ENCODE measurements around the gene B3GLCT. TPM values are rescaled to one million over a fixed set of nuclear protein-coding genes. Genes with fewer than 3 reads are reported as not detected.

B3GLCT gene
- total RNA-seq, 2 donors from 2014 or later, result 9.3 to 10.4 TPM

DNA sequence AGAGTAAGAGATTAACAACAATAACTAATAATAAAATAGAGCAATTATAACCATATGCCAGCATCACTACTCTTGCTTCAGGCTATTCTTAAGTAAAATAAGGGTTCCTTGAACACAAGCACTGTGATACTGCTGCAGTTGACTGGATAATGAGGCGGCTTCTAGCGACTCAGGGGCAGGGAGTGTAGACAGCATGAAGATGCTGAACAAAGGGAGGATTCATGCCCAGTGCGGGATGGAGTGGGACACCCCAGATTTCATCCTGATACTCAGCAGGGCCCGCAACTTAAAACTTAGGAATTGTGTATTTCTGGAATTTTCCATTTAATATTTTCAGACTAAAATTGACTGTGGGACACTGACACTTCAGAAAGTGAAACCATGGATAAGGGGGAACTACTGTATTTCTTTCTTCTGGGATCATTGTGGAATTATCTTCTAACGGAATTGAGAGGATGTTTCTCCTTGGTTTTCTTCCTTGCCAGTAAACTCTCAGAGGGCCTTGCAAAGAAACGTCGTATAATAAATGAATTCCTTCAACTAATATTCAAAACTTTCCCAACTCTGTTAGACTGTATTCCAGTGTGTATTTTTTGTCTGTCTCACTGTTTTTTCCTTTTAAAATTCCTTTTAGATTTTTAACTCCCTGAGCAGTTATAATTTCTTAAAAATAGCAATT is 127.5 kb downstream of the B3GLCT start:
- no peak for ATAC-seq (ENCODE audit: insufficient number of reproducible peaks, low FRiP score, low read depth)
- Histone ChIP-seq H3K4me3 (no peak overlapping the region), H3K27ac (no peak overlapping the region), H3K9me3 (no peaks in the 10 kb centered on the region), H3K27me3 (replicated peaks; ENCODE audit: insufficient read depth) (no peaks in the 10 kb centered on the region), H3K36me3 (no peaks in the 10 kb centered on the region), H3K4me1 (ENCODE audit: control insufficient read depth in 1 of 2, low read depth in 2 of 2) (no peaks in the 10 kb centered on the region)
- no peak for TF ChIP-seq CTCF (IDR thresholded peaks at IDR 0.05)
- DNase-seq (ENCODE audit: low spot score), result no peak

DNA sequence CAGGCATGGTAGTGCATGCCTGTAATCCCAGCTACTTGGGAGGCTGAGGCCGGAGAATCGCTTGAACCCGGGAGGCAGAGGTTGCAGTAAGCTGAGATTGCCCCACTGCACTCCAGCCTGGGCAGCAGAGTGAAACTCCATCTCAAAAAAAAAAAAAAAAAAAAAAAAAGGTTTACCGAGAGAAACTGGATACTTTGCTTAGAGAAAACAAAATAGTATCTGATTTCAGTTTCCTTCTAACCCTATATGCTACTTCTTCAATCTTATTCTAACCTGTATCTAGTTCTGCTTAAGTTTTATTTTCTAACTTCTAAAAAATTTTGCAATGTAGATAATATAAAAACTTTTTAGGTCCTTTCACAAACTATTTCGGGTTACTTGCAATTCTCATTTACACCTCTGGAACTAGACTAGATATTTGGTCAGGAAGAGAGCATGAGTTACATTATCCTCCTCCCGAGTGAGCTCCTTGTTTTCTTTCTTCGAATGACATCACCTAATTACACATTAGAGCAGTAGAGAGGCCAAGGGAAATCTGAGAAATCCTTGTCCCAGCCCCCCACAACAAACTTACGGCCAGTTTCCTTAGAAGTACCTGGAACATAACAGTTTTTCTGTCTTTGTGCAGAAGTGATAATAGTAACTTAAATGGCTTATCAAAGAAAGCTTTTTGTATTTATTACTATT is 128.9 kb downstream of the B3GLCT start:
- Histone ChIP-seq H3K9me3 (no peaks in the 10 kb centered on the region), H3K27me3 (replicated peaks; ENCODE audit: insufficient read depth) (no peaks in the 10 kb centered on the region), H3K4me1 (ENCODE audit: control insufficient read depth in 1 of 2, low read depth in 2 of 2) (no peaks in the 10 kb centered on the region), H3K27ac (no peak overlapping the region), H3K36me3 (no peaks in the 10 kb centered on the region), H3K4me3 (no peak overlapping the region)
- no peak for TF ChIP-seq CTCF (IDR thresholded peaks at IDR 0.05)
- ATAC-seq (ENCODE audit: insufficient number of reproducible peaks, low FRiP score, low read depth) (no peak), DNase-seq (ENCODE audit: low spot score) (no peak)

DNA sequence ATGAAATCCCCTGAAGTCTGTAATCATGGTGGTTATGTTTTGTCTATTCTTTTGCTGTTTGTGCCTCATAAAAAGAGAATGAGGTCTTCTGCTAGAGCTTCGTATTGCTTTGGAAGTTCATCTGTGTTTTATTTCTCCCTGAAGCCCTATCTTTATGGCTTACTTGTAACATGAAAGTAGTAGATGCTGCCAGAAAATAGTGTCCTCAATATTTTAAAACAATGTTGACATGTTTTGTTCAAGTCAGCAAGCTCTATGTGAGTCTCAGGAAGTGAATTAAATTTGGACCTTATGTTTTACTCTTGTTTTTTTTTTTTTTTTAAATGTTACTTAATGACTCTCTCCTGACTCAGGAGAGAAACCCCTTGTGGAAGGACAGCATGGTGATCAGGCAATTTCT is 130.5 kb downstream of the B3GLCT start:
- Histone ChIP-seq H3K4me1 (ENCODE audit: control insufficient read depth in 1 of 2, low read depth in 2 of 2) (no peaks in the 10 kb centered on the region), H3K4me3 (no peak overlapping the region), H3K9me3 (no peaks in the 10 kb centered on the region), H3K27me3 (replicated peaks; ENCODE audit: insufficient read depth) (no peaks in the 10 kb centered on the region), H3K36me3 (no peaks in the 10 kb centered on the region), H3K27ac (no peak overlapping the region)
- ATAC-seq (ENCODE audit: insufficient number of reproducible peaks, low FRiP score, low read depth) (no peak), DNase-seq (ENCODE audit: low spot score) (no peak)
- TF ChIP-seq CTCF (IDR thresholded peaks at IDR 0.05), result no peak

DNA sequence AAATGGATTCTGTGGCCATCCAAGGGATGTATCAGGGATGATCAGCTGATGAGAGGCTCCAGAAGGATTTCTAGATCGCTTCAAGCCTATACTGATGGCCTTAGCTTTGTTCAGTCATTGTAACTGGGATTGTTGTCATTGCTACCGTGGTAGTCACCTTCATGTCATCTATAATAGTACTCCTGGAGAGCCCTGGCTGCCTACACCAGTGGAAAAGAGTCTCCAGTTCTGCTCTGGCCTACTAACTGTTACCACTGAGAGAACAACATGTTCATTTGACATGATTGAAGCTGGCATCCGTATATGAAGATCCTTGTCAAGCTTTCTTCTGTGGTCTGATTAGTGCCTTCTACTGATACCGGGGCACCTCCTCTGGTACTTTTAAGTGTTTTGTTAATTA is 131.3 kb downstream of the B3GLCT start:
- H3K27me3 ChIP-seq (replicated peaks; ENCODE audit: insufficient read depth), result no peaks in the 10 kb centered on the region
- DNase-seq (ENCODE audit: low spot score), result no peak
- no peak overlapping the region for H3K27ac ChIP-seq
- H3K4me1 ChIP-seq (ENCODE audit: control insufficient read depth in 1 of 2, low read depth in 2 of 2), result no peaks in the 10 kb centered on the region
- TF ChIP-seq CTCF (IDR thresholded peaks at IDR 0.05), result no peak
- no peak overlapping the region for H3K4me3 ChIP-seq
- no peaks in the 10 kb centered on the region for H3K9me3 ChIP-seq
- H3K36me3 ChIP-seq, result no peaks in the 10 kb centered on the region
- ATAC-seq (ENCODE audit: insufficient number of reproducible peaks, low FRiP score, low read depth), result no peak

DNA sequence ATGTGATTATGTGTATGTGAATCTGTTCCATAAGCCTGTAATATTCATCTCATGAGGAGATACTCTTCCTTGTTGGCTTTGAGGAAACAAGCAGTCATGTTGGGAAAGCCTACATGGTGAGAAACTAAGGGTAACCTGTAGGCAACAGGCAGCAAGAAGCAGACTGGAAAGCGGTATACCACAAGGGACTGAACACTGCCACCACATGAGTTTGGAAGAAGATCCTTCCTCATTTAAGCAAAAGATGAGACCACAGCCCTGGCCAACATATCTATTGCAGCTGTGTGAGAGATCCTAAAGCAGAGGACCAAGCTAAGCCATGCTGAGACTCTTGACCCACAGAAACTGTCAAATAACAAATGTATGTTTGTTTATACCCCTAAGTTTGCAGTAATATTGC is 134.8 kb downstream of the B3GLCT start:
- ATAC-seq (ENCODE audit: insufficient number of reproducible peaks, low FRiP score, low read depth) (no peak), DNase-seq (ENCODE audit: low spot score) (no peak)
- TF ChIP-seq CTCF (IDR thresholded peaks at IDR 0.05), result no peak
- Histone ChIP-seq H3K27ac (no peak overlapping the region), H3K9me3 (peaks cover 5% of the 10 kb centered on the region), H3K4me3 (no peak overlapping the region), H3K36me3 (no peaks in the 10 kb centered on the region), H3K4me1 (ENCODE audit: control insufficient read depth in 1 of 2, low read depth in 2 of 2) (no peaks in the 10 kb centered on the region), H3K27me3 (replicated peaks; ENCODE audit: insufficient read depth) (no peaks in the 10 kb centered on the region)

Measured in thoracic aorta (tissue), 2 donors.